Anterior cingulate cortex (tissue), 58 donors: Measurements from ENCODE around the gene GIPC3.
"Not testable (repeated sequence)": the region's sequence is repeated elsewhere in the genome, so short reads cannot be mapped to it uniquely, and the experiment has no call there.

Experiments
- DNase-seq, 58 donors: peaks; one replicate each; lab custom pipeline; 2025; lab: John Stamatoyannopoulos, UW

The GIPC3 gene

DNA sequence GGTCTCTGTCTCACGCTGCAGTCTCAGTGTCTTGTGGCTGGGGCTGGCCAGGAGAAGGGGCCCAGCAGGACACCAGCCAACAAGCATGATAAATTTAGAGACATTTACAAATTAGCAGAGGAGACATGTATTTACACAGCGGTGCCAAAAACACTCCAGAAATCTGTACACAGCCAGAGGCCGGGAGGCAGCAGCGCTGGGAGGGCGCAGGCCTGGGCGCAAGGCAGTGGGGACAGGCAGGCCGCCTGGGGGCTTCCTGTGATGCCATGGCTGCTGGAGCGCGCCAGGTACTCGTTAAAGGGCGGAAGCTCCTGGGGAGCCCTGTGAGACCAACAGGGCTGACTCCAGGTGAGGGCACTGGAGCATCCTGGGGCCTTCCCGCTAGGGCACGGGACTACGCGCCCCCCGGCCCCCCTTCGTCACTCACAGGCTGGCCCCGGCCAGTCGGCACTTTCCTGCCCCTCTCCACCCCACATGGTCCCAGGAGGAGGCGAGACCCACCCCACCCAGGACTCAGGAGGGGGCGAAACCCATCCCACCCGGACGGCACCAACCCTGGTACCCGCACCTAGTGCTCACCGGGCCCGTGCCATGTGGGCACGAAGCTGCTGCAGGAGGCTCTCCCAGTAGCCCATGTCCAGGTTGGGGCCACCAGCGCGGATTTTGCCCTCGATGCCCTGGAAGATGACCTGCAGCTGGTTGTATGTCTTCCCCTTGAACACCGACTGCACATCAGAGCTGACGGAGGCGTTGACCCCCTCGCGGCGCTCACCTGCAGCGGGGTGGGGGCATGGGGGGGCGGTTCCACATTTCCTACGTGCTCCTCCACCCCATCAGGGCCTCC lies 28.8 kb downstream of the GIPC3 start:
- no peak for DNase-seq

DNA sequence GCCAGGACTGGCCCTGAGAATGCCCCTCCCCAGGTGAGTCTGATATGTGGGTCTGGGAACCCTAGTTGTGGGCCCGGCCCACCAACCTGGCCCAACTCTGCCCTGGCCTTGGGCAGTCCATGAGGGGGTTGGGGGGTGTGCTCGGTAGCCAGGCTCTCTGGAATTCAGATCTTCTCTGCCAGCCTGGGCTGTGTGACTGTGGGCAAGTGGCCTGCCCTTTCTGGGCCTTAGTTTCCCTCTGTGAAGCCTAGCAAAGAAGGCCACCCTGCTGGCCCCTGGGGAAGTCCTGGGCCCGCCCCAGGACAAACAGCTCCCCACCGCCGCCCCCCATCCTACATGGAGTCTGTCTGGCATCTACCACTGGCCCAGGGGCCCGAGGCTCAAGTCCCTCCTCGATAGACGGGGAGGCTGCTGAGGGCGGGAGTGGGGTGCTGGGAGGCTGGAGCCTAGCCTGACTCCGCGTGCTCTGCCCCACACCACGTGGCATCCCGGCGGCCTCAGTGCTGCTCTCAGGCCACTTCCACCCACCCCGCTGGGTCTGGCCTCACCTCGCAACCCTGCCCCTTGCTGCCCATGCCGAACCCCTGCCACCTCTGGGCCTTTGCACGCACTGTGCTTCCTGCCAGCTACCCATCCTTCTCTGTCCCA lies 29.7 kb downstream of the GIPC3 start:
- DNase-seq = no peak

DNA sequence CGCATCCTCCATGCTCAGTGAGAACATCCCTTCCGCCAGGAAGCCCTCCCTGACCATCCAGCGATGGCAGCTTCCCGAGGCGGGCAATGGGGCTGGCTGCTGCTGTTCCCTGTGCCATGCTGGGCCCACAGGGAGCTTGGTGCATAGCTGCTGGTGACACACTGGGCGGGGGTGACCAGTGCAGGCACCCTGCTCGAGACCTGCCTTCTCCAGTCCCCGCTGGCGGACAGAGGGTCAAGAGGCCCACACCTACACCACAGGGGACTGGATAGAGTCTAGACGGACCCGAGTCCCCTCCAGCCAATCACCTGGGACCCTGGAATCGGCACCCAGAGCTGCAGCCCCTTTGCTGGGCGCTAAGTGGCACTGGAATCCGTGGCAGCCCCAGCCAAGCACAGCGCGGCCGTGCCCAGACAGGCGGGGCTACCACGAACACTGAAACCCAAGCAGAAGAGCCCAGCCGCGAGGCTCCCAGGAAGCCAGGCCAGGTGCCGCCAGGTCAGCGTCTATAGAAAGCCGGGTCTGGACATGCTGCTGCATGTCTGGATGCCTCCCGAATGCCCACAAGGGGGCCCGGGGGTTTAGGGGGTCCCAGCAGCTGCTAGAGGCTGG lies 30.4 kb downstream of the GIPC3 start:
- no peak for DNase-seq

DNA sequence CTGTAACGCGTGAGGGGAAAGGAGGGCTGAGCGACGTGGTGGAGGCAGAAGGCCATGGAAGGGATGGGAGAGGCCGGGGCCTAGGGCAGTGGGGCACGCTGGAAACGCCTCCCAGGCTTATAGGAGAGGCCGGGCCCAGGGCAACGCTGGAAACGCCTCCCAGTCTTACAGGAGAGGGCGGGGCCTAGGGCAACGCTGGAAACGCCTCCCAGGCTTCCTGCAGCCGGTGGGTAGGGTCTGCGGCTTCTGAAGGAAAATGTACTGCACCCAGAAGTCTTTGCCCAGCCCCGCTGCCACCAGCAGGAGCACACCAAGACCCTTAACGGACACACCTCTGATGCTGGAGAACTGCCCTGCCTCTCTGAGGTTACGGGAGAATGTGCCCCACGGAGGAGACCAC lies 32.2 kb downstream of the GIPC3 start:
- no peak for DNase-seq

DNA sequence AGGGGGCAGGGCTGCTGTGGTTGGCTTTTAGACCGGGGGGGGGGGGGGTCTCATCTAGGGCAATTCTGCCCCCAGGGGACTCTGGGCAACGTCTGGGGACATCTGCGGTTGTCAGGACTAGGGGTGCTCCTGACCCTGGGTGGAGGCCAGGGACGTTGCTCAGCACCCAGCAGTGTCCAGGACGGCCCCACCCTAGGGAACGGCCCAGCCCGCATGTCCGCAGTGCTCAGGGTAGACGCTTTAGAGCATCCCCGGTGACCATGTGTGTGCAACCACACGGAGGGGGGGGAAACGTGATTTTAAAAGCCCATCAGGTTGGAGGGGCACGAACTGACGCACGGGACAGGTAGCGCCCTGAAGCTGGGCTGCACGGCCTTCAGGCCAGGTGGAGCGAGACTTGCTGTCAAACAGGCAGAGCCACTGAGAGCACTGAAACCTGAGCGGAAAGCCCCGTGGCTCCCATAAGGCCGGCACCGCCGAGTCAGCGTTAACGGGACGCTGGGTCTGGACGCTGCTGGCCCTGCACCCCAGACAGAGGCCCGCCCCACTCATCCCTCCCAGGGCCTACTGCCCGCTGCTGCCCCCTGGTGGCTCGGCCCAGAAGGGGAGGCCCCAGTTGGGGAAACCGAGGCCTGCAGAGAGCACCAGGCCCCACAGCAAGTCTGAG lies 33.0 kb downstream of the GIPC3 start:
- DNase-seq = peak in 35 of 58 donors; percentile 9 to 63 (median 32)

DNA sequence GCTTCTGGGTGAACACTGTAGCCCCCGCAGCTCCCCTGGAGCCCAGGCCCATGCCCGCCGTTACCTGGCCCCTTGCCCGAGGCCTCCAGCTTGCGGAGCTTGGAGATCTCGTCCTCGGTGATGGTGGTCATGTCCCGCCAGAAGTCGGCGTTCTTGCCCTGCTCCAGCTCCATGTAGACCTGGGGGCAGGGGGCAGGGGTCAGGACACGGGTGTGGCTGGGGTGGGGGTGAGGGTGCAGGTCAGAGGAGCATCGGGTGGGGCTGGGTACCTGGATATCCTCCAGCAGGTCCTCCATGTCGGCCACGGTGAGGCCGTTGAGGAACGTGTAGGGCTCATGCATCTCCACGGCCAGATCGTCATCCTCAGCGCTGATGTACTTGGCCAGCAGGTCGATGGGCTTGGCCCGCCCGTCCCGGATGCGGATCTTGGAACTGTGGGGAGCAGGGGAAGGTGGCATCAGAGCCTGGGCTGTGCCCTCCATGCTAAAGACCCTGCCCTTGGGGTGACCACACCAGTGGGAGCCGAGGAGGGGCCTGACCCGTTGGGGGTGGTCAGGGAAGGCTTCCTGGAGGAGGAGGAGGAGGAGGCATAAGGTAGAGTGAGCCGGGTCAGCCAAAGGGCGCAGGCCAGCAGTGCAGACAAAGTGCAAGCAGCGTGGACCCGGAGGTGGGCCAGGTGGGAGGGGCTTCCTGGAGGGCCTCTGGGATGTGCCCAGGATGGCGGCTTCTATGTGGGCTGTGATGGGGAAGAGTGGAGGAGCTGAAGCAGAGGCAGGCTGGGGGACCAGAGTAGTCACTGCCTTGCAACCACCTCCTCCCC lies 33.7 kb downstream of the GIPC3 start:
- no peak for DNase-seq

DNA sequence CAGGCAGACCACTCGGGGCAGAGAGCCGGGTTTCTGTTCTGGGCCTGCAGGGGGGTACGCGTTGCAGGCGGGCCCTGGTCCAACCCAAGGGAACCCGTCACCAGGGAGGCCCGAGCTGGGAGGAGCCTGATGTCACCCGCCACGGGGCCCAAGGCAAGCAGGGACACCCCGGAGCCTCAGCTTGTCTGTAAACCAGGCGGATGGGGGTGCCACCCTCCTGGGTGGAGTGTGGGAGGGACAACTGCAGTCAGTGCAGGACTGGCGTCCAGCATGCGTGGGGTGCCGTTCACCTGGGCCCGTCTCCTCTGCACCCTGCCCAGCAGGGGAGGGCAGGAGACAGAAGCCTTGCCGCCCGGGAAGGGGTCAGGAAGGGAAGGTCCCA lies 34.3 kb downstream of the GIPC3 start:
- DNase-seq = no peak

DNA sequence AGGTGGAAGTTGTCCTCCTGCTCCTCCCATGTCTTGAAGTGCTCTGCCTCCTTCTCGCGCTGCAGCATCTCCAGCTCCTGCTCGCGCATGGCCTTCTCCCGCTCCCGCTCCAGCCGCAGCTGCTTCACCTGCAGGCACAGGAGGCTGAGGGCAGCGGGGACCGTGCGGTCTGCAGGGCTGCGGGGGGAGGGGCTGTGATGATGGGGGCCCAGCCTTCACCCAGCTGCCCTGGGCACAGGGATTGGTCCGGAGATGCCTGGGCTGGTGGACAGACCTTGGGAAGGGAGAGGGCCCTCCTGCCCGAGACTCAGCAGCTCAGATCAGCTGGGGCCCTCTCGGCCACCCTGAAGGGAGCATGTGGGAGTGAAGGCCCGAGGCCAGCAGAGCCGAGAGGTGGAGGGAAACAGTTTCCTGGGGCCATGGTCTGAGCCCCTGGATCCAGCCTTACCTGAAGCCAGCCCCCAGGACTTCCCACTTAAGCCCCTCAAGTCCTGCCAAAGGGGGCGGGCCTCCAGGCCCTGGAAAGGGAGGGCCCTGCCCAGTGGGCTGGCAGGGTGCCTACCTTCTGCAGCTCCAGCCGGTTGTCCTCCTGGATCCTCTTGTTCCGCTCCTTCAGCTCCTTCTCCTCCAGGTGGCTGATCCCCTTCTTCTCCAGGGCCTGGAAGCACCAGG lies 35.0 kb downstream of the GIPC3 start:
- no peak for DNase-seq

DNA sequence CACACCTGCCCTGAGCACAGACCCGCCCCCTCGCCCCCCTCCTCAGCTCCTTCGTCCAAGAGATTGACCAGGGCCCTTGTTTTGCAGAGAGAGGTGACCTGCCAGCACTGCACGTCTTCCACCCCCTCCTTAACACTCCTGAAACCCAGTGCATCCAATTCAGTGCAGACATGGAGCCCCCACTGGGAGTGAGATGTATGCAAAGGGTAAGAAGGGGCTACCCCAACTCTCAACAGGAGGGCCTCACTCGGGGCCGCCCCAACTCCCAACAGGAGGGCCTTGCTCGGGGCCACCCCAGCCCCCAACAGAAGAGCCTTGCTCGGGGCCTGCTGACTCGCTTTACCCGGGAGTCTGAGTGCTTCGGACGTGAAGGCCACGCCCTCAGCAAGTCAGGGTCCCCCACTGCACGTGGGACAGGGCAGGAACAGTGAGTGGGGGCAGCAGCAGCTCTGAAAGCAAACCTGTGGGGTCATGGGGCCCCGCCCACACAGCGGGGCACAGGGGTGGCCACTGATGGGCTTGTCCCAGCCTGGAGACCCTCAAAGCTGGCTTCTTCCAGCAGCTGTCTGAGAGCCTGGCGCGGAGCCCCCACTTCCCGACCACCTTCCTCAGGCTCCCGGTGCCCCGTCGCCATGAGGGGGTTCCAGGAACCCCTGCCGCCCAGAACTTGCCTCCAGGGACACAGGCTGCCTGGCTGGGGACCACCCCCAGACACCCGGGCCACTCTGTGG lies 35.7 kb downstream of the GIPC3 start:
- no peak for DNase-seq

DNA sequence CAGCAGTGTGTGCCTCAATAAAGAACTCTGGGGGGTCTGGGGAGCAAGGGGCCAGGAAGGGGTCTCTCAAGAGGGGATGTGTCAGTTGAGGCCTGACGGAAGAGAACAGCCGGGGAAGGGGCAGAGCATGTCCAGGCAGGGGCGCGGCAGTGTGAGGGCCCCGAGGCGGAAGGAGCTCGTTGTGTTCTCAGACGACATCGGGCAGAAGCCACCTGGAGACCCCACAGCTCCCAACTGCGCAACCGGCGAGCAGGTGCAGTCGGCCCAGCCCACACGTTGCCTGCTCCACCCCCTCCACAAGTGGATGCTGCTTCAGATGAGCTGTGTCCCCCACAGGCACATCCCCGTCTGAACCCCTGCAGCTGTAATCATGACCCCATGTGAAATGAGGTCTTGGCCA lies 36.4 kb downstream of the GIPC3 start:
- DNase-seq = no peak

DNA sequence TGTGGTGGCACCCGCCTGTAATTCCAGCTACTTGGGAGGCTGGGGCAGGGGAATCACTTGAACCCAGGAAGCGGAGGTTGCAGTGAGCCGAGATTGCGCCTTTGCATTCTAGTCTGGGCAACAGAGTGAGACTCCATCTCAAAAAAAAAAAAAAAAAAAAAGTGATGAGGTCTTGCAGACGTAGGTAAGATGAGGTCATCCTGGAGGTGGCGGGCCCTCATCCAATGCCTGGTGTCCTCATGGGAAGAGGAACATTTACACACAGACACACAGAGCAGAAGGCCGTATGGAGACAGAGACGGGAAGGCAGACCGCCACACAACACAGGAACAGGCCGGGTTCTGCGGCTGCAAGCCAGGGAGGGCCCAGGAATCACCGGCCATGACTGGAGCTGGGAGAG lies 36.9 kb downstream of the GIPC3 start:
- no peak for DNase-seq

DNA sequence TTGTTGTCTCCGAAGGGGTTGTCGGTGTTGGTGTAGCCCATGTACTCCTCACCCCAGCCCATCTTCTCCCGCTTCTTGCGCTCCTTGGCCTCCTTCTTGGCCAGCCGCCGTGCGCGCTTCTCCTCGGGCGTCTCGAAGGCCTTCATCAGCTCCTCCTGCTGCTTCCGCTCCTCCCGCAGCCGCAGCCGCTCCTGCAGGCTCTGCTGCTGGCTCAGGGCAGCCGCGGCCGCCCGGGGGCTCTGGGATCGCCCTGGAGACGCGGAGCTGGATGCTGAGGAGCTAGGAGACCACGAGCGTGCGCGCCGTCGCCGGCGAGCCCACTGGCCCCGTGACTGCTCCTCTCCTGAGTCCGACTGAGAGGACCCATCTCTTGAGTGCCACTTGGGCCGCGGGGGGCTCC lies 38.4 kb downstream of the GIPC3 start:
- no peak for DNase-seq

DNA sequence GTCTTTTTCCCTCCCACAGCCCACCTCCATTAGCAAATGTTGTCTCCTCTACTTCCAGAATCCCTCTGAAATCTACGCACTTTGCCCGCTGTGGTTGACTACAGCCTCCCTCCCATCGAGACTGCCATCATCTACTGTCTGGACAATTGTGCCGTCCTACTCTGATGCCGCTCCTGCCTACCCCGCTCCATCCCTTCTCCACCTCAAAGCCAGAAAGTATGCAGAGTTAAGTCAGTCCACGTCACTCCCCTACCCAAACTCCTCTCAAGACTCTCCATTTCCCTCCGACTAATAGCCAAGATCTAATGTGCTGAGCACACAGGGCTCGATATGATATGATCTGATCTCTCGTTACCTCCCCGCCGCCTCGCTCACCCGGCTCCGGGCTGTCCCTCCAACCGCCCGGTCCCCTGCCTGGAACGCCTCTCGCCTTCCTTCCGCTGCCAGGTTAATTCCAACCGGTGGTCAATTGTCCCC lies 40.8 kb downstream of the GIPC3 start:
- no peak for DNase-seq

DNA sequence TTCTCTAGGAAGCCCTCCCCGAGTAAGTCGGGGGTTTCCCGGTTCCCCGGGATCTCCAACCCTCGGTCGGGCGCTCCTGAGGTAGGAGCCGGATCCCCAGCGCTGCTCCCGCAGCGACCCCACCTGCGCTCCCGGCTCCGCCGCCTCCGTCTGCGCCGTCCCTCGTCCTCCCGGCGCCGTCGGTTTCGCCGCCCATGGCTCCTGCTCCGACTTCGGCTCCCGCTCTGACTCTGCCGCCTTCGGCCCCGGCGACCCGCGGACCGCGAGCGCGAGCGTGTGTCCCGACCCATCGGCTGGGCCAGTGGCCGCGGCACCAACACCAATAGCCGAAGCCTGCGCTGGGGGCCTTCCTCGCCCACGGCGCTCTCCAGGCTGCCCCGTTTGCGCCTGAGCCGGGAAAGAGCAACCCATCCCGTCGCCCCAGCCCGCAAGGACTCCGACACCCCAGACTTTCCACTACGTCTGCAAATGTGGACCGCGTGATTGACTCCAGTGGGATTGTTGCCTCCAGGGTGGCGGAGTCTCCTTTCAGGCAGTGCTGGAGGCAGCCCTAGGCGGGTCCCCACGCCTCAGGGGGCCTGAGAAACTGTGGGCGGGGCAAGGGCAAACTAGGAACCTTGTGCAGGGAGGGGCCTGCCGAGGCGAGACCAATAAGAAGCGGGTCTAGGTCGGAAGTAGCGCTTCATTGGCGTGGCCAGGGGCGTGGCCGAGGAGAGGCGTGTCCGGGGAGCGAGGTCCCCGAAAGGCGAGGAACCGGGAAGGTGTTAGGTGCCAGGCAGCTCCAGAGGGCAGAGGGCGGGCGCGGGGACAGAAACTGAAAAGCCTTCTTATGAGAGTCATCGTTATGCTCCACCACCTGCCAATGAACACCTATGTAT lies 41.4 kb downstream of the GIPC3 start, which contains the start of gene CACTIN:
TSS of gene CACTIN (minus strand) at position 318 of the 878 bp plus-strand sequence. CDS start at position 290, 28 bp downstream.
- peak; percentile 76 to 99 (median 97) for DNase-seq

DNA sequence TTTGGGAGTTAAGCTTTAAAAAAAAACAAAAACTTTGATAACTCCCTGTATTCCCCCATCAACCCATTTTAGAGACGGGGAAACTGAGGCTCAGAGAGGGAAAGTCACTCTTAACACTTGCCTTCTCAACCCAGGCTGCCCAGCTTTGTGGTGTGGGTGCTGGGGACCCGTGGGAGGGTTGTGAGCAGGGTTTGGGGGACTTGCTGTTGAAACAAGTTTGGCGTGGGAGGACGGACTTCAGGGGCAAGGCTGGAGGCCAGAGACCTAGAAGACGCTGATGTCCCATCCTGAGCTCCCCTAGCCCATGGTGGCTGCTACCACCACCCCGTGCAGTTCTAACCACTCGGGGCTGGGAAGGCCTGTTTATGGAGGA lies 42.1 kb downstream of the GIPC3 start:
- no peak for DNase-seq

DNA sequence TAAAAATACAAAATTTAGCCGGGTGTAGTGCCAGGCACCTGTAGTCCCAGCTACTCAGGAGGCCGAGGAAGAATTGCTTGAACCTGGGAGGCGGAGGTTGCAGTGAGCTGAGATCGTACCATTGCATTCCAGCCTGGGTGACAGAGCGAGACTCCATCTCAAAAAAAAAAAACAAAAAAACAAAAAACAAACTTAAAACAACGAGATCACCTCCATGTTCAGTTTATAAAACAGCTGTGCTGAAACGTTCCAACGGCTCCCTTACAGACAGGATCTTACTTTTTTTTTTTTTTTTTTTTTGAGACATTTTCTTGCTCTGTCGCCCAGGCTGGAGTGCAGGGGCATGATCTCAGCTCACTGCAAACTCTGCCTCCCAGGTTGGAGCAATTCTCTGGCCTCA lies 43.5 kb downstream of the GIPC3 start:
- DNase-seq = not testable (repeated sequence)

DNA sequence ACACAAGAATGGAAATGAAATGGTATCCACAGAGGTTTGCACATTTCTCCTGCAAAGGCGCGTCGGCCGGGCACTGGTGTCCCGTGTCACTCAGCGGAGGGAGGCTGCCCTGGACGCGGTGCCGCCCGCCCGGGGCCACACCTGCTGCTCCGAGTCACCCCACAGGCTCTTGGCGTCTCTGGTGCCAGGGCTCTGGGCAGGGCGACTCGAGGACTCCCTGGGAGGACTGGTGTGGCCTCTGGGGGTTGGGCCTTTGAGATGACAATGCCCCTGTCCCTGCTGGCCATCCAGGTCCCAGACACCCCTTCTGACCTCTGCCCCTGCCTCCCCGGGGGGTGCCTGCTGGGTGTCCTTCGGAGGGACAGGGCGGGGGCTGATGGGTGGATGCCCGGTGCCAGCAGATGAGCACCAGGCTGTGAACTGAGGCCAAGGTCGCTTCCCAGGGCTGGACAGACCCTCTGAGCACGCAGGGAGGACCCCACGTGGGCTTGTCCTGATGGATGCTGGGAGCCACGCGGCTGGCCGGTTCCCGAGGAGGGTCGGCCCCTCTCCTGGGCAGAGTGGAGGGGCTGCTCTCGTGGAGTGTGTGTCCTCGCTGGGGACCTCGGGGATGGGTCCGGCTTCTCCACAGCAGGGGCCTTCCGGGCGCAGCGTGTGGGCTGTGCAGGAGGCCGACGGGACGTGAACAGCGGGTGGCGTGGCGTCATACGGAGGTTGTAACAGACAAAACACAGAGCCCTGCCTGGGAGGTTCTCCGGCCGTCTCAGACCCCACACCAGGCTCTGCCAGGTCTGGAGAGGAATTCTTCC lies 46.0 kb downstream of the GIPC3 start:
- DNase-seq = no peak
